Adrenal gland (tissue), 12 donors: ENCODE results near the gene KCNIP2. TPM values are rescaled to one million over a fixed set of nuclear protein-coding genes. Genes with fewer than 3 reads are reported as not detected.

ENCODE experiments used
- DNase-seq, 7 donors: peaks; one replicate each; pipeline ENCODE4 v3.0.0-alpha.2; 2019 to 2020
- H3K27ac ChIP-seq, 5 donors: fragments of 200-600 bp; sonication (generic) in 4 of 5; 1 replicate in 3 of 5; 2 replicates in 2 of 5; pipeline versions ENCODE4 v1.5.1 to v1.8.0; 2016 to 2020; ENCODE audit warnings: mild to moderate bottlenecking in 1 of 5
- H3K27me3 ChIP-seq: fragments of 200-600 bp; 2 replicates; pipeline ENCODE4 v1.8.0; 2021
- H3K36me3 ChIP-seq, 2 donors: fragments of 200-600 bp; replicated peaks in 1 of 2; 1 replicate in 1 of 2; 2 replicates in 1 of 2; pipeline versions ENCODE4 v1.5.1 to v1.8.0; 2018 to 2022
- H3K4me1 ChIP-seq, 2 donors: fragments of 200-600 bp; replicated peaks in 1 of 2; 1 replicate in 1 of 2; 2 replicates in 1 of 2; pipeline versions ENCODE4 v1.5.1 to v1.8.0; 2018 to 2021
- H3K4me3 ChIP-seq, 4 donors: fragments of 200-600 bp; sonication (generic) in 3 of 4; one replicate each; pipeline ENCODE4 v1.5.1; 2016 to 2018
- H3K9me3 ChIP-seq, 3 donors: fragments of 200-600 bp; sonication (generic) in 1 of 3; replicated peaks in 1 of 3; 1 replicate in 2 of 3; 2 replicates in 1 of 3; pipeline versions ENCODE4 v1.5.1 to v1.8.0; 2016 to 2021
- POLR2A ChIP-seq, 2 donors: fragments of 450-650 bp; IDR thresholded peaks; one replicate each; pipeline ENCODE4 v1.6.1; 2017; ENCODE audit warnings: antibody characterized with exemption in 2 of 2, mild to moderate bottlenecking in 2 of 2, moderate library complexity in 1 of 2
- WGBS, 4 donors: extraction: QIAGEN DNeasy Blood & Tissue Kit in 2 of 4; methylation state at CpG; one replicate each; pipeline versions ENCODE4 v1.1.5 to v1.1.7; 2013 to 2017; 5-methylcytosine and 5-hydroxymethylcytosine counted together
- intact Hi-C, 2 donors: fragments of 100-400 bp; cut with DNase I; formaldehyde crosslinking; loops; one replicate each; pipeline versions ENCODE4 v1.14.1 to v1.15.0; 2022 to 2023
- polyA plus RNA-seq, 3 donors: library from polyadenylated mRNA; stranded (reverse); fragments of 200-250 nt in 2 of 3; fragments of 350-450 nt in 1 of 3; fragmentation: Illumina TruSeq in 1 of 3; extraction: RNeasy Lipid Tissue Mini Kit (QIAGEN cat#74804) in 1 of 3; gene quantifications; one replicate each; pipeline ENCODE4 v1.2.3, GENCODE V29; 2013 to 2014
- total RNA-seq, 9 donors: library from RNA; depleted of rRNA in 4 of 9; stranded (reverse); fragments of >200 nt in 4 of 9; fragments of 120-200 nt in 1 of 9; fragmentation: NEBNext Ultra II Directional in 1 of 9; extraction: Animal tissue kit (Norgen Biotek cat#: 25700) in 1 of 9; gene quantifications; one replicate each; pipeline versions ENCODE4 v1.1.0 to v1.2.4, GENCODE V29; 2013 to 2023
- TF ChIP-seq, protein P1 (sequence below), 6 experiments: fragments of 450-650 bp in 4 of 6; fragments of 200-600 bp in 2 of 6; sonication (generic) in 1 of 6; IDR thresholded peaks; 1 replicate in 5 of 6; 2 replicates in 1 of 6; pipeline versions ENCODE4 v1.5.1 to v1.8.0; 2016 to 2021; ENCODE audit warnings: antibody characterized with exemption in 6 of 6, mild to moderate bottlenecking in 2 of 6, moderate library complexity in 1 of 6
- donor health status: healthy with polysubstance abuse.
- donor health status: Bipolar disorder and iron deficiency.
- donor health status: DM: yes; HTN: yes; CAD: no.
- donor health status: DM: no; HTN: no; CAD: no.
- donor health status: DM: no; HTN: no; CAD: no.
- donor health status: DM: yes; HTN: yes; CAD: no.

The KCNIP2 gene
- total and polyA plus RNA-seq, 12 donors, result 2.2 to 23.0 (median 4.6) TPM; not detected in 1

DNA sequence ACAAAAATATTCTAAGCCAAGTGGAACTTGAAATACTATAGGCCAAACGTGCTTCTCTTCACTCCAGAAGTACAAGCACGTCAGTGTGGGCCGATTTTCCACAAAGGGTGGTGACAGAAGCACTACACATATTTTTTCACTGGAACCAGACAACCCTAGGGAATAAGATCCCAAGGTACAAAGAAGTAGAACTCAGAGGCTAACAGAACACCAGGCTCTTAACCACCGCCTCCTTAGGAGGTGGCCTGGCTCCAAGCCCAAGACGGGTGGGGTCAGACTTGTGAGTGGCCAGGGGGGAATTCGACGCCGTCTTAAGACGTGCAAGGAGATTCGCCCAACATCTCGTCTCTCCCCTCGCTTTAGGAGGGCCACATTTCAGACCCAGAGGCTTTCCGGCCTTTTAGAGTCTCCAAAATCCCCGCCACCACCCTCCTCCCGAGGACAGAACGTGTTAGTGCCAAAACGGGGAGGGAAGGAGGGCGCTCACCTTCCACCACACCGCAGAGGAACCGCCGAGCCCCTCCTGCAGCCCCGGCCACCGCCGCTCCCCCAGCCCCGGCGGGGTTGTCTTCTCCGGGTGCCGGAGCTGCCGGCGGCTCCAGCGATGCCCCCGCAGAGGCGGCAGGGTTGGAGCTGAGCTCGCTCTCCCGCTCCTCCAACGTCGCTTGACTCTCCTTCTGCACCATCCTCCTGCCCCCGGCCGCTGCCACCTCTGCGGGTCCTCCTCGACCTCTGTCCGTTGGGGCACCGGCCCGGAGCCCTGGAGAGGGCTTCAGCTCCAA, 26.1 kb downstream of the KCNIP2 start:
- peak overlapping the region; percentile 31 to 96 (median 90) for H3K27ac ChIP-seq
- H3K9me3 ChIP-seq, result no peaks in the 10 kb centered on the region
- H3K4me1 ChIP-seq, result peaks cover 25 to 43% of the 10 kb centered on the region in 2 donors
- DNase-seq, result peak; percentile 77 to 89 (median 80)
- H3K36me3 ChIP-seq, result peaks cover 0 to 5% of the 10 kb centered on the region in 2 donors
- TF ChIP-seq POLR2A (IDR thresholded peaks at IDR 0.05), result peak in 1 of 2 donors; percentile 21
- TF ChIP-seq, protein P1, sequence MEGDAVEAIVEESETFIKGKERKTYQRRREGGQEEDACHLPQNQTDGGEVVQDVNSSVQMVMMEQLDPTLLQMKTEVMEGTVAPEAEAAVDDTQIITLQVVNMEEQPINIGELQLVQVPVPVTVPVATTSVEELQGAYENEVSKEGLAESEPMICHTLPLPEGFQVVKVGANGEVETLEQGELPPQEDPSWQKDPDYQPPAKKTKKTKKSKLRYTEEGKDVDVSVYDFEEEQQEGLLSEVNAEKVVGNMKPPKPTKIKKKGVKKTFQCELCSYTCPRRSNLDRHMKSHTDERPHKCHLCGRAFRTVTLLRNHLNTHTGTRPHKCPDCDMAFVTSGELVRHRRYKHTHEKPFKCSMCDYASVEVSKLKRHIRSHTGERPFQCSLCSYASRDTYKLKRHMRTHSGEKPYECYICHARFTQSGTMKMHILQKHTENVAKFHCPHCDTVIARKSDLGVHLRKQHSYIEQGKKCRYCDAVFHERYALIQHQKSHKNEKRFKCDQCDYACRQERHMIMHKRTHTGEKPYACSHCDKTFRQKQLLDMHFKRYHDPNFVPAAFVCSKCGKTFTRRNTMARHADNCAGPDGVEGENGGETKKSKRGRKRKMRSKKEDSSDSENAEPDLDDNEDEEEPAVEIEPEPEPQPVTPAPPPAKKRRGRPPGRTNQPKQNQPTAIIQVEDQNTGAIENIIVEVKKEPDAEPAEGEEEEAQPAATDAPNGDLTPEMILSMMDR (IDR thresholded peaks at IDR 0.05), result no peak
- H3K27me3 ChIP-seq, result no peaks in the 10 kb centered on the region
- intact Hi-C loops, result loop anchor here in 1 of 2 donors (10.0 kb wide), 1 partner anchor 883 kb away; no protein-coding TSS in a partner anchor
- peak overlapping the region; percentile 38 to 94 (median 75) for H3K4me3 ChIP-seq
- 0 to 1% (median 0%) methylated on average over 7 to 44 of the region's 44 CpGs for WGBS, 4 donors

GRCh38 chr10:101816913-101817336, 26.7 kb downstream of the KCNIP2 start:
- Histone ChIP-seq H3K9me3 (no peaks in the 10 kb centered on the region), H3K27ac (peak overlapping the region; percentile 4 to 96 (median 90)), H3K36me3 (peaks cover 0 to 11% of the 10 kb centered on the region in 2 donors), H3K4me3 (peak overlapping the region in 3 of 4 donors; percentile 58 to 94 (median 92)), H3K27me3 (no peaks in the 10 kb centered on the region), H3K4me1 (peaks cover 25 to 49% of the 10 kb centered on the region in 2 donors)
- TF ChIP-seq POLR2A (IDR thresholded peaks at IDR 0.05), result no peak
- TF ChIP-seq, protein P1 (IDR thresholded peaks at IDR 0.05), result no peak
- intact Hi-C loops, result loop anchor here in 1 of 2 donors (10.0 kb wide), 1 partner anchor 882 kb away; no protein-coding TSS in a partner anchor
- 0 to 1% (median 0%) methylated on average over 14 of the region's 14 CpGs for WGBS, 4 donors
- DNase-seq, result peak in 1 of 7 donors; percentile 40

- TF ChIP-seq, protein P1 (IDR thresholded peaks at IDR 0.05), result no peak
- no peak for TF ChIP-seq POLR2A (IDR thresholded peaks at IDR 0.05)
- intact Hi-C loops, result loop anchor here in 1 of 2 donors (10.0 kb wide), 1 partner anchor 882 kb away; no protein-coding TSS in a partner anchor
- WGBS, 4 donors, result 0 to 3% (median 0%) methylated on average over 5 of the region's 5 CpGs
- Histone ChIP-seq H3K4me3 (peak overlapping the region in 2 of 4 donors; percentile 92 to 94), H3K27ac (peak overlapping the region in 4 of 5 donors; percentile 4 to 96 (median 58)), H3K4me1 (peaks cover 25 to 54% of the 10 kb centered on the region in 2 donors), H3K27me3 (no peaks in the 10 kb centered on the region), H3K9me3 (no peaks in the 10 kb centered on the region), H3K36me3 (peaks cover 0 to 13% of the 10 kb centered on the region in 2 donors)
- DNase-seq, result no peak
Observed at GRCh38 chr10:101816376-101816775, 27.2 kb downstream of the KCNIP2 start.

DNA sequence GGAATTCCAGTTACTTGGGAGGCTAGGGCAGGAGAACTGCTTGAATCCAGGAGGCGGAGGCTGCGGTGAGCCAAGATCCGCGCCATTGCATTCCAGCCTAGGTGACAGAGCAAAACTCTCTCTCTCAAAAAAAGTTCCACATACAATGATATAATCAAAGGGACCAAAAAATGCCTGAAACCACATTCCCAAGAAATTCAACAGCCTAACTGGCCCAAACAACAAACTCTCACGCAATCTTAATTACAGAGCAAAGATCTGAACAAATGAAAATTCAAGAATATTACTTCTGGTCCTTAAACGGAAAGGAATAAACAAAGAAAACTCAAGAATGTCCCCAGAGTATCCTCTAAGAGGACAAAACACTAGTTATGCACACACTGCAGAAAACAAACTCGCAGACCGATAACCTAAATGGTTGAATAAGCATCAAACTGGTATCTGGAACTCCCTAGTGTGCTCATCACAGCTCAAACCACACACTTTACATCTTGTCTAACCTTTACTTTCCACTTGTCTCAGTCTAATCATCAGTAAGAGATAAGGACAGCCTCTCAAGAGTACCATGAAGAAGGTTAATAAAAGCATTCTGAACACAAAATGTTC, 29.0 kb downstream of the KCNIP2 start:
- TF ChIP-seq, protein P1 (IDR thresholded peaks at IDR 0.05), result no peak
- no peak for TF ChIP-seq POLR2A (IDR thresholded peaks at IDR 0.05)
- H3K4me1 ChIP-seq, result peaks cover 25 to 71% of the 10 kb centered on the region in 2 donors
- intact Hi-C loops, result loop anchor here in 1 of 2 donors (10.0 kb wide), 1 partner anchor 880 kb away; no protein-coding TSS in a partner anchor
- no peaks in the 10 kb centered on the region for H3K9me3 ChIP-seq
- H3K27me3 ChIP-seq, result no peaks in the 10 kb centered on the region
- H3K36me3 ChIP-seq, result peaks cover 0 to 21% of the 10 kb centered on the region in 2 donors
- peak in 1 of 7 donors; percentile 46 for DNase-seq
- 71 to 77% (median 75%) methylated on average over 8 of the region's 8 CpGs for whole genome bisulfite sequencing, 4 donors
- H3K27ac ChIP-seq, result peak overlapping the region in 2 of 5 donors; percentile 8 to 9
- H3K4me3 ChIP-seq, result peak overlapping the region in 1 of 4 donors; percentile 92
